Breast epithelium (tissue), 3 donors: Measurements from ENCODE around the gene MDN1.

Experiments
- CTCF ChIP-seq, 3 donors: fragments of 450-650 bp; IDR thresholded peaks; one replicate each; pipeline ENCODE4 v1.5.1; 2016 to 2017; ENCODE audit warnings: antibody characterized with exemption in 3 of 3, mild to moderate bottlenecking in 3 of 3, moderate library complexity in 3 of 3
- POLR2A ChIP-seq: fragments of 450-650 bp; IDR thresholded peaks from one replicate; pipeline ENCODE4 v1.6.1; 2016; ENCODE audit warnings: antibody characterized with exemption, mild to moderate bottlenecking, moderate library complexity

DNA sequence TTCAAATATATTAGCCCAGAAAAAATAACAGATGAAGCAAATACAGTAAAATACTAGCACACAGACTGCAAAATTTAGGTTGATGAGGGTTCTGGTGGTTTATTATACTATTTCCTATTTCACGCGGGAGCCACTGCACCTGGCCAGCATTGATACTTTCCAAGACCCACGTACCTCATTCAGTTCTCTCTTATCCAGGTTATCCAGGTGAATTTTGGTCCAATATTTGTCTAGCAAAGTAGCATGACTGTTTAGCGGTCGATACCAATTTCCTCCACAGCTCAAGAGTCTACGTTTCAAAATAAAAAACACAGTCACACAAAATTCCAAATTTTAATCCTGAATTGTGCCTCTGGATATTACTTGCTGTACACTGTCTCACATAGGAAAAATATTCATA lies 34.8 kb downstream of the MDN1 start:
- TF ChIP-seq CTCF (IDR thresholded peaks at IDR 0.05) (no peak), POLR2A (no peak)
